SKM-1 (cell line): ENCODE results near the gene LLGL1.
A peak's percentile ranks its signal among the peaks of the same experiment; 100 is the strongest.

ENCODE experiments used
- DNase-seq: peaks from one replicate; lab custom pipeline; 2025; ENCODE audit not compliant: unreplicated experiment; lab: John Stamatoyannopoulos, UW

LLGL1 gene

GRCh38 chr17:18225121-18225641 is at the start of gene LLGL1:
Gene LLGL1 (plus strand): TSS chr17:18225635. CDS start chr17:18225683, 48 bp downstream.
- DNase-seq = peak; percentile 78

- DNase-seq = peak; percentile 74
These were observed 49.3 kb upstream of the LLGL1 start for GRCh38 chr17:18176176-18176575.

- DNase-seq = no peak
These were observed 48.3 kb upstream of the LLGL1 start for GRCh38 chr17:18177133-18177532.

- no peak for DNase-seq
These were observed 47.7 kb upstream of the LLGL1 start for GRCh38 chr17:18177722-18178121.

GRCh38 chr17:18179196-18179595 is 46.2 kb upstream of the LLGL1 start:
- DNase-seq = no peak

GRCh38 chr17:18179804-18180203 is 45.6 kb upstream of the LLGL1 start:
- DNase-seq = no peak

- DNase-seq = no peak
These were observed 44.1 kb upstream of the LLGL1 start for GRCh38 chr17:18181358-18181757.

- no peak for DNase-seq
These were observed 43.1 kb upstream of the LLGL1 start for GRCh38 chr17:18182110-18182977.

GRCh38 chr17:18182978-18183333 is 42.5 kb upstream of the LLGL1 start:
- peak; percentile 88 for DNase-seq

GRCh38 chr17:18183334-18184142 is 41.9 kb upstream of the LLGL1 start, which contains the start of gene ALKBH5:
Gene ALKBH5 (plus strand): TSS chr17:18183828. CDS start chr17:18184244, 416 bp downstream.
- DNase-seq = peak; percentile 98

GRCh38 chr17:18184143-18185031 is 41.0 kb upstream of the LLGL1 start:
- DNase-seq = no peak

- no peak for DNase-seq
These were observed 40.0 kb upstream of the LLGL1 start for GRCh38 chr17:18185391-18185790.

GRCh38 chr17:18185832-18186626 is 39.4 kb upstream of the LLGL1 start:
- DNase-seq = no peak

GRCh38 chr17:18186627-18186982 is 38.8 kb upstream of the LLGL1 start:
- no peak for DNase-seq

- no peak for DNase-seq
These were observed 38.2 kb upstream of the LLGL1 start for GRCh38 chr17:18187226-18187625.

- DNase-seq = no peak
These were observed 37.3 kb upstream of the LLGL1 start for GRCh38 chr17:18187821-18188761.

- no peak for DNase-seq
These were observed 34.7 kb upstream of the LLGL1 start for GRCh38 chr17:18190628-18191235.

GRCh38 chr17:18191236-18191667 is 34.2 kb upstream of the LLGL1 start:
- no peak for DNase-seq
